PC-3 (cell line): ENCODE measurements around the gene SMAD3. TPM values are rescaled to one million over a fixed set of nuclear protein-coding genes. Genes with fewer than 3 reads are reported as not detected.

Experiments used
- ATAC-seq: fragments of 200-7000 bp; cut with Tn5 transposase; 2 replicates; pipeline ENCODE4 v1.9.1; 2020; ENCODE audit warnings: mild to moderate bottlenecking, moderate library complexity
- BruUV-seq: library from RNA; stranded (reverse); fragments of 400-500 nt; replicated peaks from 2 replicates; lab custom pipeline; 2021; lab: Mats Ljungman, UMichigan
- CTCF ChIA-PET: fragments of 300-600 bp; sonication (Branson Sonifier 250); formaldehyde crosslinking; loops from one replicate; lab custom pipeline; 2022; ENCODE audit warnings: antibody characterized with exemption; lab: Charles Lee
- POLR2A ChIA-PET: fragments of 300-600 bp; sonication (Branson Sonifier 250); formaldehyde crosslinking; loops from one replicate; lab custom pipeline; 2022; ENCODE audit warnings: antibody characterized with exemption; ENCODE audit not compliant: unreplicated experiment; lab: Charles Lee
- DNase-seq: peaks from one replicate; pipeline ENCODE4 v3.0.0-alpha.2; 2015
- H2AFZ ChIP-seq: fragments of 300-600 bp; sonication (generic); 2 replicates; pipeline ENCODE4 v1.6.0; 2016; ENCODE audit warnings: antibody characterized with exemption, low read length
- H3F3A ChIP-seq: fragments of 300-600 bp; sonication (generic); one replicate; pipeline ENCODE4 v1.6.0; 2017; ENCODE audit warnings: antibody characterized with exemption, low read length, control low read depth, mild to moderate bottlenecking; ENCODE audit not compliant: unreplicated experiment
- H3K27ac ChIP-seq: fragments of 300-600 bp; sonication (generic); 2 replicates; pipeline ENCODE4 v1.5.1; 2016; ENCODE audit warnings: mild to moderate bottlenecking, low read length
- H3K27me3 ChIP-seq: fragments of 300-600 bp; sonication (generic); 2 replicates; pipeline ENCODE4 v1.6.1; 2016; ENCODE audit warnings: low read length, mixed read lengths
- H3K36me3 ChIP-seq: fragments of 300-600 bp; sonication (generic); 2 replicates; pipeline ENCODE4 v1.6.1; 2016; ENCODE audit warnings: low read depth, mixed run types, low read length, mixed read lengths
- H3K4me1 ChIP-seq: fragments of 300-600 bp; sonication (generic); 2 replicates; pipeline ENCODE4 v1.5.1; 2016; ENCODE audit warnings: low read length; ENCODE audit not compliant: insufficient read depth
- H3K4me2 ChIP-seq: fragments of 300-600 bp; sonication (generic); 2 replicates; pipeline ENCODE4 v1.6.0; 2016; ENCODE audit warnings: low read length
- H3K4me3 ChIP-seq: fragments of 300-600 bp; sonication (generic); 2 replicates; pipeline ENCODE4 v1.5.1; 2016; ENCODE audit warnings: mild to moderate bottlenecking, low read length, mixed read lengths
- H3K79me2 ChIP-seq: fragments of 300-600 bp; sonication (generic); 2 replicates; pipeline ENCODE4 v1.6.1; 2017; ENCODE audit warnings: low read length, mixed read lengths
- H3K9ac ChIP-seq: fragments of 300-600 bp; sonication (generic); 2 replicates; pipeline ENCODE4 v1.6.0; 2016; ENCODE audit warnings: mild to moderate bottlenecking, low read length
- H3K9me2 ChIP-seq: fragments of 300-600 bp; sonication (generic); replicated peaks from 2 replicates; pipeline ENCODE4 v1.6.1; 2016; ENCODE audit warnings: mixed run types, low read length, mixed read lengths
- H3K9me3 ChIP-seq: fragments of 300-600 bp; sonication (generic); 2 replicates; pipeline ENCODE4 v1.6.1; 2016; ENCODE audit warnings: low read length, mixed read lengths
- H4K20me1 ChIP-seq: fragments of 300-600 bp; sonication (generic); 2 replicates; pipeline ENCODE4 v1.6.1; 2016; ENCODE audit warnings: low read length, mixed read lengths
- CTCF ChIP-seq: fragments of 300-600 bp; sonication (generic); conservative IDR thresholded peaks from 2 replicates; pipeline ENCODE4 v1.5.1; 2017; ENCODE audit warnings: antibody characterized with exemption, low read depth, mild to moderate bottlenecking, low read length
- EZH2 ChIP-seq: fragments of 300-600 bp; sonication (generic); IDR thresholded peaks from one replicate; pipeline ENCODE4 v1.6.1; 2017; ENCODE audit warnings: antibody characterized with exemption, mild to moderate bottlenecking, low read length; ENCODE audit not compliant: unreplicated experiment
- EZH2phosphoT487 ChIP-seq: fragments of 300-600 bp; sonication (generic); IDR thresholded peaks from 2 replicates; pipeline ENCODE4 v1.6.1; 2018; ENCODE audit warnings: mild to moderate bottlenecking, antibody characterized with exemption, low read length, borderline replicate concordance
- intact Hi-C: fragments of 100-400 bp; cut with micrococcal nuclease; formaldehyde crosslinking; loops from 2 replicates; pipeline ENCODE4 v1.9.0; 2023
- total RNA-seq: library from RNA; depleted of rRNA; stranded (reverse); fragments of >200 nt; gene quantifications from 2 replicates; pipeline ENCODE4 v1.2.3, GENCODE V29; 2014; rRNA removed

SMAD3 gene
- total RNA-seq, 1 experiment from 2014 or later, result 75.6 TPM

- Histone ChIP-seq H3K27me3 (no peaks in the 10 kb centered on the region), H3K9me3 (no peaks in the 10 kb centered on the region), H3F3A (no peaks in the 10 kb centered on the region), H4K20me1 (0 out of 2 replicates have a peak, but pooled peaks cover 3% of the 10 kb centered on the region), H3K9me2 (no peaks in the 10 kb centered on the region), H3K4me1 (peaks cover 21% of the 10 kb centered on the region; the same call in 1 of the 2 replicates), H3K79me2 (peaks cover 92% of the 10 kb centered on the region), H3K9ac (no peak overlapping the region), H3K4me3 (no peak overlapping the region), H2AFZ (no peak overlapping the region), H3K4me2 (no peak overlapping the region), H3K27ac (no peak overlapping the region), H3K36me3 (peaks cover 8% of the 10 kb centered on the region)
- DNase-seq (no peak), ATAC-seq (peak; percentile 59)
- intact Hi-C loops, result loop anchor here (5.0 to 10.0 kb wide), 2 partner anchors 178 to 295 kb away; partner anchors contain the start of gene SMAD3
- TF ChIP-seq EZH2phosphoT487, result no peak
- TF ChIP-seq CTCF, result no peak
- no peak for TF ChIP-seq EZH2
- no TSS peak for BruUV-seq
- CTCF ChIA-PET, result no interaction called here
- POLR2A ChIA-PET, result no interaction called here
These were observed 177.3 kb downstream of the SMAD3 start for GRCh38 chr15:67242708-67243111.

Other genes with a start within 250 kb of the SMAD3 start
- gene AAGAB, start 189.1 kb downstream of the SMAD3 start, total RNA-seq, result 25.7 and 30.5 TPM in 2 replicates
- gene IQCH, start 189.2 kb downstream of the SMAD3 start, total RNA-seq, result 2.1 and 8.2 TPM in 2 replicates